Activated T-cell treated with anti-CD3 and anti-CD28 coated beads, Interleukin-2, amount 50 U/mL, for 72 hours (primary cell): ENCODE data around the gene PKD1L1. TPM values are rescaled to one million over a fixed set of nuclear protein-coding genes. Genes with fewer than 3 reads are reported as not detected.
"Not testable (repeated sequence)": the region's sequence is repeated elsewhere in the genome, so short reads cannot be mapped to it uniquely, and the experiment has no call there.

Experiments
- ATAC-seq, 2 donors: fragments of 150-1000 bp; cut with Tn5 transposase; replicated peaks in 1 of 2; 2 replicates each; pipeline ENCODE4 v1.10.0; 2021; ENCODE audit warnings: moderate library complexity in 2 of 2, mild to moderate bottlenecking in 1 of 2
- DNase-seq, 2 donors: peaks; one replicate each; pipeline ENCODE4 v3.0.0; 2021 to 2022; ENCODE audit warnings: mixed read lengths in 1 of 2
- H3K27ac Mint-ChIP-seq: one replicate; pipeline ENCODE4 v1.8.0; 2022; ENCODE audit warnings: mild to moderate bottlenecking, moderate library complexity, mixed read lengths
- H3K27me3 Mint-ChIP-seq: one replicate; pipeline ENCODE4 v1.8.0; 2022; ENCODE audit warnings: low read depth, mixed read lengths
- H3K36me3 Mint-ChIP-seq, 2 donors: one replicate each; pipeline ENCODE4 v1.8.0; 2022; ENCODE audit warnings: mixed read lengths in 2 of 2, mild to moderate bottlenecking in 1 of 2; ENCODE audit not compliant: insufficient read depth in 2 of 2
- H3K4me1 Mint-ChIP-seq: one replicate; pipeline ENCODE4 v1.8.0; 2022; ENCODE audit warnings: low read depth, mixed read lengths
- H3K4me3 Mint-ChIP-seq, 2 donors: one replicate each; pipeline ENCODE4 v1.8.0; 2022; ENCODE audit warnings: mild to moderate bottlenecking in 2 of 2, mixed read lengths in 2 of 2, moderate library complexity in 2 of 2
- H3K9me3 Mint-ChIP-seq, 2 donors: one replicate each; pipeline ENCODE4 v1.8.0; 2022; ENCODE audit warnings: mixed read lengths in 2 of 2
- total RNA-seq, 2 donors: library from RNA; stranded (reverse); gene quantifications; one replicate each; pipeline ENCODE4 v1.2.3, GENCODE V29; 2022

PKD1L1 gene
- total RNA-seq, 2 donors from 2014 or later = 0.10 to 0.35 TPM

- Mint-ChIP-seq H3K36me3 (no peaks in the 10 kb centered on the region), H3K27ac (no peak overlapping the region), H3K4me1 (peaks cover 9% of the 10 kb centered on the region), H3K9me3 (peaks cover 0 to 3% of the 10 kb centered on the region in 2 donors), H3K27me3 (peaks cover 9% of the 10 kb centered on the region), H3K4me3 (no peak overlapping the region)
- ATAC-seq (no peak), DNase-seq (no peak)
These were observed 193.0 kb downstream of the PKD1L1 start for GRCh38 chr7:47755248-47755647.

GRCh38 chr7:47751724-47752123 lies 196.5 kb downstream of the PKD1L1 start:
- H3K4me1 Mint-ChIP-seq, DNase-seq, ATAC-seq, H3K27me3 Mint-ChIP-seq, H3K4me3 Mint-ChIP-seq, H3K36me3 Mint-ChIP-seq, H3K27ac Mint-ChIP-seq, H3K9me3 Mint-ChIP-seq: not testable (repeated sequence)

- DNase-seq (no peak), ATAC-seq (no peak)
- Mint-ChIP-seq H3K27me3 (peaks cover 9% of the 10 kb centered on the region), H3K36me3 (no peaks in the 10 kb centered on the region), H3K4me3 (no peak overlapping the region), H3K4me1 (peaks cover 9% of the 10 kb centered on the region), H3K9me3 (peaks cover 0 to 3% of the 10 kb centered on the region in 2 donors), H3K27ac (no peak overlapping the region)
These were observed 197.2 kb downstream of the PKD1L1 start for GRCh38 chr7:47751043-47751442.

GRCh38 chr7:47748041-47748440 lies 200.2 kb downstream of the PKD1L1 start:
- Mint-ChIP-seq H3K27ac (no peak overlapping the region), H3K9me3 (no peaks in the 10 kb centered on the region), H3K27me3 (peaks cover 6% of the 10 kb centered on the region), H3K4me3 (no peak overlapping the region), H3K4me1 (peaks cover 9% of the 10 kb centered on the region), H3K36me3 (no peaks in the 10 kb centered on the region)
- no peak for ATAC-seq
- no peak for DNase-seq

GRCh38 chr7:47747160-47747559 lies 201.1 kb downstream of the PKD1L1 start:
- Mint-ChIP-seq H3K27ac (no peak overlapping the region), H3K36me3 (no peaks in the 10 kb centered on the region), H3K27me3 (no peaks in the 10 kb centered on the region), H3K4me3 (no peak overlapping the region), H3K9me3 (no peaks in the 10 kb centered on the region), H3K4me1 (peaks cover 9% of the 10 kb centered on the region)
- DNase-seq (no peak), ATAC-seq (no peak)

- no peak for ATAC-seq
These were observed 201.8 kb downstream of the PKD1L1 start for GRCh38 chr7:47746468-47746867.

GRCh38 chr7:47744883-47745282 lies 203.4 kb downstream of the PKD1L1 start:
- no peaks in the 10 kb centered on the region for H3K9me3 Mint-ChIP-seq
- H3K27ac Mint-ChIP-seq = no peak overlapping the region
- H3K27me3 Mint-ChIP-seq = no peaks in the 10 kb centered on the region
- ATAC-seq (no peak), DNase-seq (no peak)
- no peak overlapping the region for H3K4me3 Mint-ChIP-seq
- H3K36me3 Mint-ChIP-seq = no peaks in the 10 kb centered on the region
- H3K4me1 Mint-ChIP-seq = no peaks in the 10 kb centered on the region

More at GRCh38 chr7:47746468-47746867, 201.8 kb downstream of the PKD1L1 start:
- peaks cover 9% of the 10 kb centered on the region for H3K4me1 Mint-ChIP-seq
- no peak overlapping the region for H3K27ac Mint-ChIP-seq
- H3K4me3 Mint-ChIP-seq = no peak overlapping the region
- no peaks in the 10 kb centered on the region for H3K36me3 Mint-ChIP-seq
- H3K9me3 Mint-ChIP-seq = no peaks in the 10 kb centered on the region
- no peaks in the 10 kb centered on the region for H3K27me3 Mint-ChIP-seq
- DNase-seq = no peak

GRCh38 chr7:47743965-47744591 lies 204.2 kb downstream of the PKD1L1 start:
- Mint-ChIP-seq H3K9me3 (no peaks in the 10 kb centered on the region), H3K4me1 (no peaks in the 10 kb centered on the region), H3K4me3 (no peak overlapping the region), H3K27me3 (no peaks in the 10 kb centered on the region), H3K27ac (no peak overlapping the region), H3K36me3 (no peaks in the 10 kb centered on the region)
- ATAC-seq (no peak), DNase-seq (no peak)

- ATAC-seq (no peak), DNase-seq (no peak)
- H3K27ac Mint-ChIP-seq = no peak overlapping the region
- no peaks in the 10 kb centered on the region for H3K27me3 Mint-ChIP-seq
- no peaks in the 10 kb centered on the region for H3K4me1 Mint-ChIP-seq
- H3K4me3 Mint-ChIP-seq = no peak overlapping the region
- H3K36me3 Mint-ChIP-seq = no peaks in the 10 kb centered on the region
- H3K9me3 Mint-ChIP-seq = no peaks in the 10 kb centered on the region
These were observed 206.3 kb downstream of the PKD1L1 start for GRCh38 chr7:47741984-47742383.

- ATAC-seq (no peak), DNase-seq (no peak)
- no peaks in the 10 kb centered on the region for H3K36me3 Mint-ChIP-seq
These were observed 208.4 kb downstream of the PKD1L1 start for GRCh38 chr7:47739891-47740290.

GRCh38 chr7:47739301-47739875 lies 208.9 kb downstream of the PKD1L1 start:
- DNase-seq = no peak
- H3K4me1 Mint-ChIP-seq = no peaks in the 10 kb centered on the region
- no peak overlapping the region for H3K4me3 Mint-ChIP-seq
- ATAC-seq = no peak
- H3K36me3 Mint-ChIP-seq = no peaks in the 10 kb centered on the region
- H3K27me3 Mint-ChIP-seq = no peaks in the 10 kb centered on the region
- H3K9me3 Mint-ChIP-seq = no peaks in the 10 kb centered on the region
- no peak overlapping the region for H3K27ac Mint-ChIP-seq

More at GRCh38 chr7:47739891-47740290, 208.4 kb downstream of the PKD1L1 start:
- H3K27ac Mint-ChIP-seq = no peak overlapping the region
- no peaks in the 10 kb centered on the region for H3K4me1 Mint-ChIP-seq
- no peak overlapping the region for H3K4me3 Mint-ChIP-seq
- H3K9me3 Mint-ChIP-seq = no peaks in the 10 kb centered on the region
- no peaks in the 10 kb centered on the region for H3K27me3 Mint-ChIP-seq

- Mint-ChIP-seq H3K27me3 (no peaks in the 10 kb centered on the region), H3K27ac (no peak overlapping the region), H3K36me3 (no peaks in the 10 kb centered on the region), H3K4me1 (no peaks in the 10 kb centered on the region), H3K4me3 (no peak overlapping the region), H3K9me3 (no peaks in the 10 kb centered on the region)
- no peak for ATAC-seq
- DNase-seq = no peak
These were observed 209.6 kb downstream of the PKD1L1 start for GRCh38 chr7:47738563-47739166.

- DNase-seq (no peak), ATAC-seq (no peak)
- Mint-ChIP-seq H3K27me3 (no peaks in the 10 kb centered on the region), H3K4me3 (no peak overlapping the region), H3K9me3 (no peaks in the 10 kb centered on the region), H3K4me1 (no peaks in the 10 kb centered on the region), H3K36me3 (no peaks in the 10 kb centered on the region), H3K27ac (no peak overlapping the region)
These were observed 210.7 kb downstream of the PKD1L1 start for GRCh38 chr7:47737601-47738000.
